ENCODE data around the gene PTP4A2.

The PTP4A2 gene
- total RNA-seq: 88.5 to 309 (median 190) reads per million in 17 experiments

DNA sequence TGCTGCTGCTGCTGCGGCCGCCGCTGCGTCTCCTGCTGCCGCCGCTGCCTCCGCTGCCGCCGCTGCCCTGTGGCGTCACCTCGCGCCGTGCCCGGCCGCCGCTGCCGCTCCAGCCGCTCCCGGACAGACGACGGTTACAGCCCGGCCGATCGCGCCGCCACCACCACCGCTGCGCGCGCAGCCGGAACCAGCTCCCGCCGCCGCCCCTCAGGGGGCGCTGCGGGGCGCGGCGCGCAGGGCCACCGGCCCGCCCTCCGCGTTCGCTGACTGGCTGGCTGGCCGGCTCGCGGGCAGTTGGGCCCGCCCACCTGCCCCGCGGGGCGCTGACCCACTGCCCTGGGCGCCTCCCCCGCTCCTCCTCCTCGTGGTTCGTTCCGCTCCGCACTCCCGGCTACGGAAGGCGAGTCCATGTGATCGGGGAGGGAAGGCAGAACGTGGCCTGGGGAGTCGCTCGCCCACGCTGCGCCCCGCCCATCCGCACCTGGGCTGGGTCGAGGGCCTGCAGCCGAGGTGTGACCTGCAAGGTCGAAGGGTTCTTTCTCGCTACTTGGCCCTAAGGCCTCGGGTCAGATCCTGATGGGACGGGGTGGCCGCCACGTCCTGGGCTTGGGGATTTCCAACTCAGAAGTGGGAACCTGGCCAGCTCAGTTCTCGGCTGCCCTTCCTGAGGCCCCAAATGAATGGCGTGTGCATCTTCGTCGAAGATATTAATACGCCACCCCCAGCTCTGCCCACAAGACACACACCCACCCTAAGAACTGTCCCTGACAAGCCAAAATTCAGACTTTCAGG lies at the start of gene PTP4A2:
PTP4A2 (minus strand) TSS at position 185 of the 792 bp plus-strand sequence. CDS start 19,303 bp downstream, outside the sequence.
- peak; percentile 98 to 99 (median 98) for DNase-seq

DNA sequence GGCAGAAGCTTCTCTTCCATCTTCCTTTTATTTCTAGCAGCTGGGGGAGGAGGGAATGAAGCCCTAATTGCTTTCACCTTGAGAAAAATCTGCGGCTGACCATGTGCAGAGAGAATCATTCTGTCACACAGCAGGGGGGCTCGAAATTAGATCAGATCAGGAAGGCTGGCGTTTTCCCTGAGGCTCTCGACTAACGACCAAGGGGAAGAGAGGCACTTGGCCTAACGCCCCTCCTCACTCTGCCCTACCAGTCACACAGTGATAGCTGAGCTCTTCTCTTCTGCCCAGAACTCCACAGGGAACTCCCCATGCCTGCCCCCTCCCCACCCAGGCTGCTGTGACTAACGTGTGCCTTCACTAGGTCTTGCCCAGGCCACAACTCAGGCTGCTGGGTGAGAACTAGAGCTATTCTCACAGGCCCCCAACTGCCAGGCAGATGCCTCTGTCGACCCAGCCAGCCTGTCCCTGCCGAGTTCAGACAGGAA lies 49.0 kb upstream of the PTP4A2 start:
- DNase-seq: no peak

- peak in 3 of 4 experiments; percentile 23 to 43 (median 41) for DNase-seq
Observed at GRCh38 chr1:31985430-31985829, 47.3 kb upstream of the PTP4A2 start.

- DNase-seq: no peak
Observed at GRCh38 chr1:31984419-31985347, 46.5 kb upstream of the PTP4A2 start.

GRCh38 chr1:31981972-31982371 lies 43.8 kb upstream of the PTP4A2 start:
- DNase-seq: no peak

DNA sequence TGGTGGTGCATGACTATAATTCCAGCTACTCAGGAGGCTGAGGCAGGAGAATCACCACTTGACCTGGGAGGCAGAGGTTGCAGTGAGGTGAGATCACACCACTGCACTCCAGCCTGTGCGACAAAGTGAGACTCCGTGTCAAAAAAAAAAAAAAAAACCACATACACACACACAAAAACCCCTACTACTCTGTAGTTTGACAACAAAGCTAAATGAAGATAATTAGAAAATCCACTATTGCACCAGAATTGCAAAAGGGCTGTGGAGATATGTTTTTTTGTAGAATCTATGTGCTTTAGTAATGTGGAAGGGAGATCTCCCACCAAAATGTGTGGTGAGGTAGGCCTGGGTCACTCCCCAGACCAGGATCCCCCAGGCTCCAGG lies 43.3 kb upstream of the PTP4A2 start:
- no peak for DNase-seq

DNA sequence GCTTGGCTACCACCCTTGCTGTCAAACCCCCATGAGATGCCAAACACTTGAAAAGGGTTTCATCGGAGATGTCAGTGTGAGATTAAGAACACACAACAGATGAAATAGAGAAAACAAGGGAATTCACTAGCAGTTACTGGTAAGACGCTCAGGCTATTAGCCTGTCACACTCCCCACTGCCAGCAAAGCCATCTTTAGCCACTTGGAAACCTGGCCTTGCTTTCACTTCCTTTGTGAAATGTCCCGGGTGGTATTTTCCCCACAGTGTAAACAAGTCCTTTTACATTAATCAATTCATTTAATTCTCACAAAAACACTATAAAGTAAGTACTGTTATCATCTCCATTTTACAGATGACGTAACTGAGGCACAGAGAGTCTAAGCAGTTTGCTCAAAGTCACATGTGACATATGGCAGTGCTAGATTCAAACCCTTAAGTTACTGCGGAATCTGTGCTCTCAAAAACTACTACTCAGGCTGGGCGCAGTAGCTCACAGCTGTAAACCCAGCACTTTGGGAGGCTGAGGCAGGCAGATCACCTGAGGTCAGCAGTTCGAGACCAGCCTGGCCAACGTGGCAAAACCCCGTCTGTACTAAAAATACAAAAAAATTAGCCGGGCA lies 42.8 kb upstream of the PTP4A2 start:
- DNase-seq: peak in 1 of 4 experiments; percentile 22

DNA sequence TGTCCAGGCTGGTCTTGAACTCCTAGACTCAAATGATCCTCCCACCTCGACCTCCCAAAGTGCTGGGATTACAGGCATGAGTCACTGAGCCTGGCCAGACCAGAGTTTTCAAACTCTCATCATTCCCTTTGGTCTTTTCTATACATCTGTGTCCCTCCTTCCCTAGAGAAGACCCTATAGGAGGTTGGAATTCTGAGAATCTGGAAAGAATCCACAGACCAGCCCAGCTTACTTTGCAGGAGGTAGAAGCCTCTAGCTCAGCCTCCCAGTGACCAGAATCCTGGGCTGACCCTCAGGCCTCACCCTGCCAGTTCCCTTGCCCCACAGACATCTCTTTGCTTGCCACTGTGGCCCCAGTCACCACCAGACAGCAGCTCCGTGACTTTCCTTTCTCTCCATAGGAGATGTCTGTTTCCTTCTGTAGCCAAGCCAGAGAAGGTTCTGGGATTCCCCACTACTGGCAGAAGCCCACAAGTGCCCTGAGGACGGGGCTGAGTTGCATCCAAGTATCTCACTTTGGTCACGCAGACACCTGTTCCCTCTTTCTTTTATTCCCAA lies 40.8 kb upstream of the PTP4A2 start:
- DNase-seq: no peak

DNA sequence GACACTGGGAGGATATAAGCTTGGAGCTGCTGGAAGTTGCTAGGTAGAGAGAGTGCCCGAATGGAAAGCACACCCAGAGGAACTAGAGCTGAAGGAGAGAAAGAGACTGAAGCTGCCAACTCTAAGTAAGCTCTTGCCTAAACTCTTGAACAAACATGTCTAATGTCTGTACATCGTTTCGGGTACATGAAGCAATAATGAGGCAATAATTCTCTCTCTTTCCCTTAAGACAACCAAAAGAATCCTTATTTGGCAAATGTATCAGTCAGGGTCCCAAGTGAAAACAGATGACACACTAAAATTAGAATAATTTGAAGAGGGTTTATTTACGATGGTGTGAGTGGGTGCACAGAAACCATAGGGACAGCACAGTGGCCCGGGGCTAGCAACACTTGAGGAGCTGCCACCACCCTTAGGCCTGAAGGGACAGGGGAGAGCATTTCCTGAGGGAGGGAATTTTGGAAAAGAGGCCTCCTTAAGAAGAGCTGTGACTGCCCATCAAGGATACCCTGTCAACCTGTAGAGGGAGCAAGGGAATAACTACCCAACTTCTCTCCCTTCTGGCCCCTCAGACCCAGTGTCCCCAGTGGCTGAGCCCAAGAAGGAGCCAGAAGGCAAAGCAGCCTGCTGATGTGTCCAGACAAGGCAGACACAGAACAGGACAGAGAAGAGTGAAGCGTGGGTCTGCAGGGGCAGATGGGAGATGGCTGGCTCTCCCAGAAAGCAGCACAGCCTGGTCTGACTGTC lies 39.4 kb upstream of the PTP4A2 start:
- DNase-seq: peak in 3 of 4 experiments; percentile 43 to 52 (median 47)

GRCh38 chr1:31976401-31976800 lies 38.2 kb upstream of the PTP4A2 start:
- no peak for DNase-seq

- DNase-seq: no peak
Observed at GRCh38 chr1:31970873-31971272, 32.7 kb upstream of the PTP4A2 start.

GRCh38 chr1:31961536-31961935 lies 23.4 kb upstream of the PTP4A2 start:
- DNase-seq: peak; percentile 38 to 72 (median 58)

DNA sequence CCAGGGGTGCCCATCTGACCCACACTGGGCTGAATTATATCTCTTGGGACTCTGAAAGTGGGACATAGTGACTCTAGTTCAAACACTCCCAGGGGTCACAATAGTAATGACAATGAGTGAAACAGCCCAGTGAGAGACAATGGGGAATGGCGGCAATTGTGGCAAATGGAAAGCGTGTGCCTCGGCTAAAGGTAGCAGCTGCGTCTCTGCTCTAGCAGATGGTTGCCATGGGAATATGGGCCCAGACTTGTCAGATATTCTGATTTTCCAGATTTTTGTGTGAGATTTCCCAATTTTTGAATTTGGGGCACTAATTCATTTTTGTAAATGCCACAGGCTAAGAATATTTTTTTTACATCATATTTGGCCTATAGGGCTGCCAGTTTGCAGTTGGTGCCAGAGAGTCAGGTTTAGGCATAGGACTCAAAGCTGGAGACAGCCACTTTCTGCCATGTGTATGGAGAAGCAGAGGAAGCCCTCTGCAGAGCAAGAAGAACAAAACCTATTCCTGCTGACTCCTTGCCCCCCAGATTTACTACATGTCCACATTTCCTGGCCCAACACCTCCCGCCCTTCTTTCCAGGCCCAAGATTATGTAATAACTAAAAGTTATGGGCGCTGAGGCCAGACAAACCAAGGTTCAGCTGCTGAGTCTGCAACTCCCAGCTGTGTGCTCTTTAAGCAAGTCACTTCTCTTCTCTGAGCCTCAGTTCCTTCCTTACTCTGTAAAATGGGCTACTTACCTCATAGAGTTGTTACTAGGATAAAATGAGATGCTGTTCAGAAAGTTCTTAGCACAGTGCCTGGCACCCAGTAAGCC lies 21.6 kb upstream of the PTP4A2 start:
- peak; percentile 43 to 79 (median 65) for DNase-seq

GRCh38 chr1:31957701-31958674 lies 19.8 kb upstream of the PTP4A2 start:
- DNase-seq: peak; percentile 84 to 96 (median 91)

DNA sequence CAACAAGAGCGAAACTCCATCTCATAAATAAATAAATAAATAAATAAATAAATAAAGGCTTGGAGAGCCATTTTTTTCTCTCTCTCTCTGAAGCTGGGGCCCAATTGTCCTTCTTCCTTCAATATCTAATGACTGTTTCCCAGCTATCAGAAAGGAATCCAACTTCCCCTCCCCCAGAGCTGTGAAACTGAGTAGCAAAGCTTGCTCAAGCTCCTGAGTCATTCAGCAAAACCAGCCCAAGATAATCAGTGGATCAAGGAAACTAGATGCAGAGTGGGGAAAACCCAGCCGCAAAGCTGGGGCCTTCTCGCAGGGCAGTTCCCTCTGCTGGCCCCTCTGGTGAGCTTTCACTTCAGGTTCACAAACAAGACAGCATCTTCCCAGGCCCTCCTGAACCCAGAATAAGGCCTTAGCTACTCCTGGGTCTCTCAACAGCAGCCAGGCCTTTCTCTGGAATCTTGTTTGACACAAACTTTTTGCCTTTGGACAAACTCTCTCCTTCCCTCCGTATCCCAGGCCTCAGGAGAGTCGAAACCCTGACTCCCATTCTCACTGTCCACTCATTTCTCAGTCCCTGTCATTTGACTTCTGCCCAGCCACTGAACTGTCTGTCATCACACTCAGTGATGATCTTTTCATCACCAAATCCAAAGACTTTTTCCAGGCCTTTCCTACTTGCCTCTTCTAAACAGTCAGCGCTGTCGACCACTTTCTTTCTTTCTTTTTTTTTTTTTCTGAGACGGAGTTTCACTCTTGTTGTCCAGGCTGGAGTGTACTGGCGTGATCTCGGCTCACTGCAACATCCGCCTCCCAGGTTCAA lies 18.0 kb upstream of the PTP4A2 start:
- DNase-seq: peak; percentile 95 to 98 (median 96)

GRCh38 chr1:31954607-31955283 lies 16.6 kb upstream of the PTP4A2 start:
- peak; percentile 93 to 97 (median 94) for DNase-seq

GRCh38 chr1:31952825-31953220 lies 14.7 kb upstream of the PTP4A2 start:
- peak in 1 of 4 experiments; percentile 33 for DNase-seq

DNA sequence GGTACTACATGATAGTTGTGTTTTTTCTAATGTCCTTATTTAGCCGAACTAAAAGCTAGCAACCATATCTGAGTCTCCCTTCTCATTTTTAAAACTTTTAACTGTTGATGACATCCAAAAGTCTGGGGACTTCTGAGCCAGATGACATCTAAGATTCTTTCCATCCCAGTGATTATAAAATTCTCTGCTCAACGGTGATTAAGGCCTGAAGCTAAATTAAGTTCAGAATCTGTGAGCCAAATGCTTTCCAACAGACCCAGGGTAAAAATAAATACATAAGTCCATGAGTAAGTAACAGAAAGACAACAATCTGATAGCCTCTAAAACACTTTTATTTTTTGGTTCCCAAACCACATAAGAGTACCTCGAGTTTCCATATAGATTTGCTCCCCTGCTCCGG lies 13.1 kb upstream of the PTP4A2 start:
- no peak for DNase-seq

Measured in suppressor macrophage (primary cell).